Activated T-helper 1 cell treated with Interleukin-2 at 50 U/mL for 16 hours (primary cell): ENCODE results near the gene WDFY2.
A peak's percentile ranks its signal among the peaks of the same experiment; 100 is the strongest.

Source experiments
- DNase-seq: peaks from one replicate; pipeline ENCODE4 v3.0.0-alpha.2; 2020; ENCODE audit warnings: low read depth

The WDFY2 gene

DNA sequence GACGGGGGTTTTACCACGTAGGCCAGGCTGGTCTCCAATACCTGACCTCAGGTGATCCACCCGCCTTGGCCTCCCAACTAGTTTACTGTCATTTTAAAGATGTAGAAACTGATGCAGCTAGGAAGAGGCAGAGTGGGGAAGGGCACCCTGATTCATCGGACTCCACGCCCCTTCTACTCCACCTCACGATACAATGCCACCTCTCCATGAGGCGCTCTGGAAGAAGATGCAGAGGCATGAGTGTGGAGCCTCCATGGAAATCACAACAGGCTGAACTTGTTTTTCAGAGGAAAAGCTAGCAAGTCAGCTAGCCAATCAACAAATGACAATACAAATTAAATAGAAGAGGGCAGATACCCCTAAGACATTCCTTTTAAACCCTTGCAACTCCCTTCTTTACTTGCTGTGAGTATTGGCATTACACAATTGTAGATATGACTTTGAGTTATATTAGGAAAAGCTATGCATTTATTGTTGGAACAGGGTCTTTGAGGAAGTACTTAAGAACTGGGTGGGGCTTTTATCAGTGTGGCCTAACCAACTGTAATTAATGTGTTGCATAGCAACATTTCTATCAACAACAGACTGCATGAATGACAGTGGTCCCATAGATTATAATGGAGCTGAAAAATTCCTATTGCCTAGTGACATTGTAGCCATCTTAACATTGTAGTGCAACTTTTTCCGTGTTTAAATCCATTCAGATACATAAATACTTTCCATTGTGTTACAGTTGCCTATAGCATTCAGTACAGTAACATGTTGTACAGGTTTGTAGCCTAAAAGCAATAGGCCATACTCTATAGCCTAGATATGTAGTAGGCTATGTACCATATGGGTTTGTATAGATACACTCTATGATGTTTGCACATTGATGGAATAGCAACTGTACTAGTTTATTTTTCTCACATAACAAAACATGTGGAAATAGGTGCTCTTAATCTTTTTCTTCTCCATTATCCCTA lies 17.6 kb downstream of the WDFY2 start:
- no peak for DNase-seq

DNA sequence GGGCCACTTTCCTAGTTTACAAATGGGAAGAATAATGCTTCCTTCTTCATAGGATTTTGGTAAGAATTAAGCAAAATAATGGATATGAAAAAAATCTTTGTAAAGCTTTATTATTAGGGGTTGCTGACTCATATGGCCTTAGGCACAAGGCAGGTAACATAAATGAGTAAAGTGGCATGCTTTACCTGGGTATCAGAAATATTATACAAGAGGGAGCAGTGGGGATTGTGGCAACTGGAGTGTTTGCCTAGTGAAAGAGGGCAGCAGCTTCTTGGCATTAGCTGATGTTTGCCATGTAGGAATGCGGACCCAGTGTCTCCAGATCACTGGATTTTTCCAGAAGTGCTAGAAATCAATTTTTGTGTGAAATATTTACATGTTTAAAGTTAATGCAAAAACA lies 19.5 kb downstream of the WDFY2 start:
- DNase-seq, result no peak

DNA sequence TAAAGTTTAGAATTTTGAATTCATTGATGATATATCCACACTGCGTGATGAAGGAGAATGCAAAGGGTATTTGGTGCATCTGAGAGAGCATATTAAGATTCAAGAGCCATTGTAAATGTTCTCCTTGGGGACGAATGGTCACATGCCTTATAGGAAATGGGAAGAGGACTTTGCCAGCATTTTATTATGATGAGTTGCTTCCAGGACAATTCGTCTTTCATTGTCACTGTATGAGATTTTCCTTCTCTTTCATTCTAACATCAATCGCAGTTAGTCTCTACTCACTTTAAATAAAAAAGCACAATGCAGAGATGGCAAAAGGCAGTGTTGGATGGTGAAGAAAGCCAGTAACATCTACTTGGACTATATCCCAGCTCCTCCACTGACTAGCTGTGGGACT lies 21.4 kb downstream of the WDFY2 start:
- DNase-seq, result no peak

DNA sequence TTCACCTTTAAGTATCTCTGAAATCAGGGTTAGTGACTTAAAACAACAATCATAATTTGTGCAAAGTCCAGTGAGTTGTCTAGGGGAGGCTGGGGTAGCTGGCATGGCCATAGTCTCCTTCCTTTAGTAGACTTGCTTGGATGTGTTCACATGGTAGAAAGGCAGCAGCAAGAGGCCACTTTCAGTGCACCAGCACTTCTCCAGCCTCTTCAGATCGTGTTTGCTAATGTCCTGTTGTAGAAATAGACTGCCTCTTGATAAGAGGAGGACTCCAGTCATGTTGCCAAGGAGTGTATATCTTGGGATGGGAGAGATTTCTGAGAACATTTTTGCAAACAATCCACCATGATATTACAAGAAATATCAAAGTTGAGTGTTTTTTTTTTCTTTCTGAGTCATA lies 22.9 kb downstream of the WDFY2 start:
- DNase-seq, result no peak

DNA sequence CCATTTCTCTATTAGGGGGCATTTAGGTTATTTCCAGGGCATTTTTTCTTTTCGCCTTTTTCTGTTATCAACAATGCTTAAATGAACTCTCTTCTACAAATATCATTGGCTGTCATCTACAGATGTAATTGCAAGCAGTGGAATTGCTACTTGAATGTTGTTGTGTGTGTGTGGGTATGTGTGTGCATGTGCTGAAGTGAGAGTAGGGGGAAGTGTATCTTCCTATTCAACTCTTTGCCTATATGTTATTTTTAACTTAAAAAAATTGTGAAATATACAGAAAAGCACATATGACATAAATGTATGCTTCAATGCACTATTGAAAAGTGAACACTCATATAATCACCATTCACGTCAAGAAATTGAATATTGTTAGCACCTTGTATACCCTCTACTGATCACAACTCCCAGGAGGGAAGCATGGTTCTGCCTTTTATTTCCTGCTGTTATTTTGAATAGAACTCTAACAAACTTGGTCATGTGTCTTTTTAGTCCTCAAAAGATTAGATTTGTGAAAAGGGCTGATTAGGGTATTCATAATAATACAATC lies 24.7 kb downstream of the WDFY2 start:
- DNase-seq, result no peak

DNA sequence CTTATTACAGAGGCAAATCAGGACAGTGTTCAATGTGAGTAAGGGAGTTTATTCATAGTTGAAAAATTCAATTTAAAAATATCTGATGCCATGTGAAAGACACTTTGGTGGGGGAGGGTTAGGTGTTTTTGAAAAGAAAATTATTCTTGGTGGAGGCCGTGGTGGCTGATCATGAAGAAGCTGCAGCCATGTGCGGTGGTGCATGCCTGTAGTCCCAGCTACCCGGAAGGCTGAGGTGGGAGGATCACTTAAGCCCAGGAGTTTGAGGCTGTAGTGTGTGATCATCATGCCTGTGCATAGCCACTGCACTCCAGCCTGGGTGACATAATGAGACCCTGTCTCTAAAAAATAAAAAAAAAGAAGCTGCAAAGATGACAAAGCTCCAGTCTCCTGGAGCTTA lies 28.6 kb downstream of the WDFY2 start:
- no peak for DNase-seq

DNA sequence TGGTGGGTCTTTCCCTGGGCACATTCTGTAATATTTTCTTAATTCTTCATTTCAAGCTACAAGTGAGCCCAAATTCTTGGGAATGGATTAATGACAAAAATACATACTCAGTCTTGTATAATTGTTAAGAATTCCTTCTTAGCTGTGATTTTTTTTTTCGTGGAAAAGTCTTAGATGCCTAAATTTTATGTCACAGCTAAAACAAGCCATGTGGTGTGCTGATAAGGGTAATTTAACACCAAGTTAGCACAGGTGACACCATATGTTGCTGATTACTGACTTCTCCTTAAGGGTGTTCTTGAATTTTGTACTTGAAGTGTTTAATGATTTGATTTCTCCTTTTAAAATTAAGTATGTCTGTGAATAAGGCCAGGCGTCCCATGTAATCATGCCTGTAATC lies 29.3 kb downstream of the WDFY2 start:
- no peak for DNase-seq

DNA sequence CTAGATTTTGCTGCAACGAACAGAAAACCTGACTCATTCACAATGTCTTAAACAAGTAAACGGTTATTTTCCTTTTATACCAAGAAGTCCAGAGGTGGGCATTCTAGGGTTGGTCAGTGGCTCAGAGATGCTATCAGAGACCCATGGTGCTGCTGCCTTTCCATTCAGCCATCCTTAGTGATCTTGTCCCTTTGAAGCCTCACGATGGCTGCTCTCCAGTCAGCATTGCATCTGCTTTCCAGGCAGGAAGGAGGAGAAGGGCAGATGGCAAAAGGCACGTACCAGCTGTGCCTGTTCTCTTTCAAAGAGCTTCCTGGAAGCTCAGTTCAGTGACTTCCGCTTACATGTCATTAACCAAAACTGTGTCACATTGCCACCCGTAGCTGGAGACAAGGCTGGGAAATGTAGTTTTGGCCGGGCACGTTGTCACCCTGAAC lies 30.1 kb downstream of the WDFY2 start:
- DNase-seq, result peak; percentile 2

DNA sequence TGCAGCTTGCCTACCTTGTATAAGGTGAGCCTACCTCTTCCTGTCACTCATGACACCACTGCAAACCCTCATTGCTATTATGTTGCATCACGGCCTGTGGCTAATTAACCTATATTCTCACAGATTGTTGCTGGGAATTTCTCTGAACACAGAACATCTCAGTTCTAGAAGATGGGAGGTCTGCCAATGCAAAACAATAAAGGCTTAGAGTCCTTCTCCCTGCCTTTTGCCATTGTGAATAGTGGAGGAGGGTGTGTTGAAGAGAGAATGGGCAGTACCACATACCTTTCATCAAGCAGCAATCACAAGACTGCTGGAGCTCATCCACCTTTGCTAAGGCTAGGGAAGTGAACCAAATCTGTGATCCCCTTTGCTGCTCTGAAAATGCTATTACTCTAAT lies 34.4 kb downstream of the WDFY2 start:
- DNase-seq, result no peak

DNA sequence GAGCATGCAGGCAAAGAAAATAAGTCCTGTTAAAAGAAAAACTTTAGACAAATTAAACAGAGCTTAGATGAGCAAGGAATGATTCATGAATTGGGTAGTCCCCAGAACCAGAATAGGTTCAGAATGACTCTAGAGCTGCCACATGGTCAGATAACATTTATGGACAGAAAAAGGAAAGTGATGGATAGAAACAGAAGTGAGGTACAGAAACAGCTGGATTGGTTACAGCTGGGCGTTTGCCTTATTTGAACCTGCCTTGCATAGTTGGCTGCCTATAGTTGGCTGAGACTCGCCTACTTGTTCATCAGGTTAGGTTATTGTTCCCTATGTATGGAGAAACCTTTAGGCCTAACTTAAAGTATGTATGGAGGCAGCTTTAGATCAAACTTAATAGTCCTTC lies 35.4 kb downstream of the WDFY2 start:
- DNase-seq, result no peak

DNA sequence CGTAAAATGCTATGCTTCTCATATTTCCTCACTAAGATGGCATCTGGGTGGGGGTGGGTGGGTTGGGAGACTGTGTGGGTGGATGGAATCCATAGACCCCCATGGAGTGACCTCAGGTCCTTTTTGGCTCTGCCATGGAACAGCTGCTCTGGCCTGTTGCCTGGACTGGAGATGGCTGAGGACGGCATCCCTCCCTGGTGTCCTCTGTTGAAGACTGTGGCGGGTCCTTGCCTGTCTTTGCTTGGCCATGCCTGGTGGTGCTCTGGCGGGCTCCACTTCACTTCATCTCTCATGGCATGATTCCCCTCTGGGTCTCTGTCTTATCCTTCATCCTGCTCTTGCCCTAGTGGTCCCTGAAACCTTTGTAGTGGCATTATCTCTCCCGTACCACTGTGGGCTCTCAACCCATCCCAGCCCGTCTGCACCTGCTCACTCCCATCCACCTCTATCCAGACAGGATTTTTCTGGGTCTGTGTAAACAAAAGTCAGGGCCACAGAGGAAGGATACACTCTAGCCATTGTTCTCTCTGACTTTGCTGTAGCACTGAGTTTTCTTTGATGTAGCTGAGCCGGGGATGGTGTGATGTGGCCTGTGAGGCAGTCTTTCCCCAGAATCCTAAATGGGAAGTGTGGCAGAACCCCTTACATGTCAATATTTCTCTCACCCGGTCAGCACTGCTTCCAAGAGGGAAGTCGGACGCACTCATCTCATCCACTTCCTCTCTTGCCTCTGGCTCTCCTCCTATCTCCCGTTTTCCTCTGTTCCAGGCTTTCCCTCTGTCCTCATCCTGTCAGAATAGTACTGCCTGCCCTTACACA lies 36.1 kb downstream of the WDFY2 start:
- DNase-seq, result no peak

DNA sequence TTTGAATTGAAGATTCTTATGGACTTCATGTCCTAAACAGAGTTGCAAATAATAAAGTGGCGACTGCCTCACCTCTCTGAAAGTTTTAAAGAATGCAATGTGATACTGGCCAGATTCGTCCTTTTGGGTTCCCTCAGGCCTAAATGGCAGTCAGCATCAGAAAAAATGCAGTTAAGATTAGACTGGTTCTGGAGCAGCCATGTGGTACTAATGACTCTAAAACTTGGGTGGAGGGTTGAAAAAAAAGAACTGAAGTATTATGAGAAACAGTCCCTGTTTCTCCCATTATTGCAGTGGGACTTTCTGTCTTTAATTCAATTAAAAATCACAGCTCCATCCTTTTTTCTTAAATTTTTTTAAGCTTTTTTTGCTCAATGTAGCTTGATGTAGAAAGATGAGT lies 37.3 kb downstream of the WDFY2 start:
- no peak for DNase-seq

DNA sequence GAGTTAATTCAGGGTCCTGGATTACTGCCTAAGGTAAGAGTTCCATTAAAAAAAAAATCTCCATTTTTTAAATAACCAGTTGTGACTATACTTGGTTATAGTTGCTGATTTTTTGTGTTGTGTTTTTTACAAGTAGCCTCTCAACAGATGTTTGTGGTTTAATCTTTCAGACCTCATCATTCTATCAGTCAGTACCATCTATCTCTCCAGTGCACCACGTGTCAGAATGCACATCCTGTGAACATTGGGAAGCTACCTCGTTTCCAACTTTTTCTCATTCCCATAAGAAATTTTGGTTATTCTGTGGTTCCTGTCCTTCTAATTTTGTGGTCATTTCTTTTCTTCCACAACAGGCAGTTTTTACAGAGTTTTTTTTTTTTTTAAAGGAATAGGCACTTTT lies 39.2 kb downstream of the WDFY2 start:
- DNase-seq, result no peak

DNA sequence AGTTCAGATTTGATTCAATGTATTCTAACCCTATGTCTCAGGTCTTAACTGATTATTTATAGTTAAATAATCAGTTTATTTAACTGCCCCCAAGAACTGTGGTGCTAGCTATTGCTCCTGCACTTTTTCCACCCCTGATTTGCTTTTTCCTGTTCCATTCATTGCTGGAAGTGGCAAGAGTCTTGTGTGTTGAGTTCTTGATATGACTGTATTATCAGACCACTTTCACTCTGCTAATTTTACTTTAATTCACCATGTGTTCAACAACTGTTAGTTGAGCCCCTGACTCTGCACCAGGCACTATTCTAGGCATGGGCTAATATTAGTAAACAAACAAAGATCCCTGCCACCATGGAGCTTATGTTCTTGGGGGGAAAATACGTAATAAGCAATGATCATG lies 39.9 kb downstream of the WDFY2 start:
- no peak for DNase-seq

DNA sequence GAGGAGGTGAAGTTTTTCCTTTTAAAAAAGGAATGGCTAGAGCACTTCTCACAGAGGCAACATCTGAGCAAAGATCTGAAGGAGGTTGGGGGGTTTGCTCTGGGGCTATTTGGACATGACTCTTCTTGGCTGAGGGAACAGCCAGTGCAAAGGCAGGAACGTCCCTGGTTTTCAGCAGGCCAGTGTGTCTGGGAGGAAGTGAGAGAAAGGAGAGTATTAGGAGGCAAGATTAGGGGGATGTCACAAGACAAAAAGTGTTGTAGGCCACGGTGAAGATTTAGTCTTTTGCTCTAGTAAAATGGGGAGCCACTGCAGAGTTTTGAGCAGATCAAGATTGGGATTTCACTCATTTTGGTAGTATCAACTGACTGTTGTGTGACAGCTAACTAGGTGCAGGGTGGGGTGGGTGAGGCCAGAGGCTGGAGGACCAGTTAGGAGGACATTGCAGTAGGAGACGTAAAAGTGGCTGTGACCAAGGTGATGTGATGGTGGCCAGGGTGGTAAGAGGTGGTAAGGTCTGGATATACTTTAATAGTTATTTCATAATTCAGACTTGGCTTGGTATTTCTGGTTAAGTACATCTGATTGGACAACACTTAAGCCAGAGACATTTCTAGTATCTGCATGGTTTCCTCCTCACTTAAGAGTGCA lies 40.6 kb downstream of the WDFY2 start:
- no peak for DNase-seq

DNA sequence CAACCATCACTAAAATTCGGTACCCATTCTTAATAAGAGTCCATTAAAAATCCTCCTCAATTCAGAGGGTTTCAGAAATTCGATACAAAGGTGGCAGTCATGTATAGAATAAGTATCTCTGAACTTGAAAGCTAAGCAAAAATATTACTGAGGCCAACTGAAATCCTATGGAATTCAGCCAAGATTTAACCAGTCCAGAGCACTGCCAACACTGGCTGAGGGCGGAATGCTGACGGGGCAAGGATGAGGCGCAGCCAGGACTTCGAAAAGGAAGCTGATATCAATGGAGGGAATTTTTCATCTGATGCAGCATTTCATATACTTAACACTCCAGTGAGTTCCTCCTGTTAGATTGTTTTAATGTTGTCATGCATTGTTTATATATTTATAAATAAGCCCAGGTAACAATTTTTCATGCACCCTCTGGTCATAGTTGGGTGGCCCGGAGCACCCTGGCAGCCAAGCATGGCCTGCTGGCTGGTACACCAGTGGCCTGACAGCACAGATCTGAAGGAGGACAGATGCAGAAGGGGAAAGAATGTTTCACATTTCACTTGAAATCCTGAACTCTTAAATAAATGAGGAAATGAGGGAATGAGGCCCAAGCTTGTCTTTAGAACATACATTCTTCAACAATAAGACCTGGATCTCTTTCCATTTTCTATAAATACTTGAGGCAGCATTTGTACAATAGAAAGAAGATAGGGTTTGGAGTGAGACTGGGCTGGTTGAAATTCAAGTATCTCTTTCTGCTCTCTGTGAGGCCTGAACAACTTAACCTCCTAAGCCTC lies 41.5 kb downstream of the WDFY2 start:
- no peak for DNase-seq

DNA sequence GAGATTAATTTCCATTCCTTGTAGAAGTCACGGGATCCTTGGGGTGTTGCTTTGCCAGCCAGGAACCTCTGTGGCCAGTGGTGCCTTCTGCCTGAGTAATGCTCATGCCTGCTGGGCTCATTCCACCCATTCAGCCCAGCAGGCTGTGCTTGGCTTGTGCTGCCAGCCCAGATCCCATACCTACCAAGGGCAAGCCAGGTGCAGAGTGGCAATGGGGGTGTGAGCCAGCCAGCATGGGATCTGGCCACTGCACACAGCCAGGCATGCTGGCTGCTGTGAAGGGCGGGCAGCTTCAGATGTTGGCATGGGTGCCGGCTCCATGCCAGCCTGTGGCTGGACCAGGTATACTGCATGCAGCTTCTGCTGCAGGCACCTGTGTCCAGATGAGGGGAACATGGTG lies 42.5 kb downstream of the WDFY2 start:
- DNase-seq, result no peak

DNA sequence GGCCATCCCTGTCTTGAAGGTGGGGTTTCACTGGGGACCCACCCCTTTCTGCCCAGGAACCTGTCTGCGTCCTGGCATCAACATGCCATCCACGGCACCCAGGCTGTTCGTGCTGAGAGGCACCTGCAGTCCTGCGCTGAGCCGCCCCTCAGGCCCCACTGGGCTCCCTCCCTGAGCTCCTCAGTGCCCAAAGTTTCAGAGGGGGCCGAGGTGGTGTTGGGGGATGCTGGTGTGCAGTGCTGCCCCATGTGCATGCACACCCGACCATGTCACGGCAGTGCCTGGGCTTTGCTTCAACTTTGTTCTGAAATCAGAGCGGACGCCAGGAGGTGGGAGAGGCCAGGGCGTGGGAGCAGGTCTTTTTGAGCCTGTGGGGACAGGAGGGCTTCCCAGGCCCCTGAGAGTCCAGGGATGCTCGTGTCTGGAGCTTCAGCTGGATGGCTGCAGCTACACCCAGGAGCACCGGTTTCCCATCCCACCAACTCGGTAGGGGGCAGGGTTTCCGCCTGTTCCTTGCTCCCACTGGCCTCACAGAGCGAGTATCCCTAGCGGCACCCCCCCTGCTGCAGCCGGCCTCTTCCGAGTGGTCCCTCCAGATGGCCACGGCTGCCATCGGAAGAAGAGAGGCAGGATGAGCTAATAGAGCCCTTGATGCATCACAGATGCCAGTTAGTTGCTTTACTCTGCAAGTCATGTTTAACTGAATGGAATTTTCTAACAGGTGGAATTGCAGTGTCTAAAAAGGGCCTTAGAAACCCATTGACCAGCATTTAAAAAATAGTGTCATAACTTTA lies 44.0 kb downstream of the WDFY2 start:
- DNase-seq, result no peak

DNA sequence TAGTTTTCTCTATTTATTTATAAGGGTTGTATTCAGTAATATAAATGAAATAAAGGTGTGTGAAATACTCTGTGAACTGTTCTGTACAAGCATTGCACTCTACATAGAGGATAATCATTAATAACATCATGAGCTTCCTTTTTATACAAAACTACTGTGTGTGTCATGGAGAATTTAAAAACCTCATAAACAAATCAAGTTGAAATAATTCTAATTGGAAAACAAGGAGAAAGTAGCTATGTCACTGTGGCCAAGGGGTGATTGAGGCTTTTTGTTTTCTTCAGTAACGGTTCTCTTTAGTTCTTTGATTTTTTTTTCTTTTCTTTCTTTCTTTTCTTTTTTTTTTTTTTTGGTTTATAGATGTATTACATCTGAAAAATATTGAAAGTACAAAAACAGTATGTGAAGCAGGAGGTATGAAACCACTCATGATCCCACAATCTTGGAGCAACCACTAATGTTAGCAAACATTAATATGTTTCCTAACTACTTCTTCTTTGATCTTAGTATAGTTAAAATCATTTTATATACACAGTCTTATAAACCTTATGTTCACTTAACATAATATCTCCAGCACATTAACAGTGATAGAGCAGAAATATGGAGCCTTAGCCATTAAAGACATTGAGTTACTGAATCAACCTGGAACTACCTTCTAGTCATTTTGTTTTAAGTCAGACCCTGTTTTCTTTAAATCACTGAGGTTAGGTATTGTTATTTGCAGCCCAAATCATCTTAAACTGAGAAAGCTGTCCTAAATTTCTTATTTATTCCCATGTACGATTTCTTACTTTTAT lies 45.4 kb downstream of the WDFY2 start:
- DNase-seq, result no peak

DNA sequence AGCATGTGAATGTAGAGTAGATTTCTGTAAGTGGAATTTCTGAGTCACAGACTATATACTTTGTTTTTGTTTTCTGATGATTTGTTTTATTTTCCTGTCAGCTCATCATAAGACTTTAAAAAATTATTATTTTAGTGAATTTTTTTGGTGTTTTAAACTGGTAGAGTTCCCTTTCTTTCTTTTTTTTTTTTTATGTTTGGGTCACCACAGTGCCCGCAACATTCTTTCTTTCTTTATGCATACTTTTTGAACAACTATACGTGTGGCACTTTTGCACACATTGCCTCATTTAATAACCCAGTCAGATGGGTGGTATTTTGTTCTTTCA lies 46.0 kb downstream of the WDFY2 start:
- DNase-seq, result no peak
